Cerebellar nuclear complex (tissue), 1 donor: Measurements from ENCODE around the gene TPX2.

ENCODE experiments used
- DNase-seq, 2 experiments: peaks; one replicate each; lab custom pipeline; 2025; lab: John Stamatoyannopoulos, UW

Gene TPX2

DNA sequence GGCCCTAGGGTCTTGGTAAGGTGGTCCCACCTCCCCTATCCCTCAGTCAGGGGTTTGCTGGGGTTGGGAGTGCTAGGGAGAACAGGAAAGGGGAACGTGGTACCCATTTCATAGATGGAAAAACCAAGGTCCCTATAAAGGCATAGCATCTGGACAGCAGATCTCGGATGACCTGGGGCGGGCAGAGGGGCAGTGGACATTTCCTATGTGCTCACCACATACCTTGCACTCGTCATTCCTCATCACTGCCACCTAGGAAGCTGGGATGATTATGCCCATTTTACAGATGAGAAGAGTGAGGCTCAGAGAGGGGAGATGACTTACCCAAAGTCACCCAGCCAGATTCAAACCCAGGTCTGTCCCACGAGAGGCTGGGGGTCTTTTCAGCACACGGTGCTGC lies 92.1 kb downstream of the TPX2 start:
- DNase-seq, result no peak

DNA sequence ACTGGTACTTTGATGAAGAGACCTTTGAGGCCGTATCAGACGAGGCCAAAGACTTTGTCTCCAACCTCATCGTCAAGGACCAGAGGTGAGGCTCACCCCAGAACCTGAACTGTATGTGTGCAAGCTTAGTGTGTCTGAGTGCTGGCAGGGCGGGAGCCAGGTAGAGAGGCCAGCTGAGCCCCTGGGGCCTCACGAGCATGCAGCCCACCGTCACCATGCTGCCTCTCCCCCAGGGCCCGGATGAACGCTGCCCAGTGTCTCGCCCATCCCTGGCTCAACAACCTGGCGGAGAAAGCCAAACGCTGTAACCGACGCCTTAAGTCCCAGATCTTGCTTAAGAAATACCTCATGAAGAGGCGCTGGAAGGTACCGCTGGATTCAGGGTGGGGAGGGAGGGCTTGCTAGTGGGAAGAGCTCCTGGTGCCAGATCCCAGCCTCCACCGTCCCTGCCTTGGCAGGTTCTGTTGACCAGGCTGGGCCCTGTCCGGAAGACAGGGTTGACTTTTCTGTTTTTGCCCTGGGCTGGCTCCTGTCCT lies 92.7 kb downstream of the TPX2 start:
- no peak for DNase-seq

DNA sequence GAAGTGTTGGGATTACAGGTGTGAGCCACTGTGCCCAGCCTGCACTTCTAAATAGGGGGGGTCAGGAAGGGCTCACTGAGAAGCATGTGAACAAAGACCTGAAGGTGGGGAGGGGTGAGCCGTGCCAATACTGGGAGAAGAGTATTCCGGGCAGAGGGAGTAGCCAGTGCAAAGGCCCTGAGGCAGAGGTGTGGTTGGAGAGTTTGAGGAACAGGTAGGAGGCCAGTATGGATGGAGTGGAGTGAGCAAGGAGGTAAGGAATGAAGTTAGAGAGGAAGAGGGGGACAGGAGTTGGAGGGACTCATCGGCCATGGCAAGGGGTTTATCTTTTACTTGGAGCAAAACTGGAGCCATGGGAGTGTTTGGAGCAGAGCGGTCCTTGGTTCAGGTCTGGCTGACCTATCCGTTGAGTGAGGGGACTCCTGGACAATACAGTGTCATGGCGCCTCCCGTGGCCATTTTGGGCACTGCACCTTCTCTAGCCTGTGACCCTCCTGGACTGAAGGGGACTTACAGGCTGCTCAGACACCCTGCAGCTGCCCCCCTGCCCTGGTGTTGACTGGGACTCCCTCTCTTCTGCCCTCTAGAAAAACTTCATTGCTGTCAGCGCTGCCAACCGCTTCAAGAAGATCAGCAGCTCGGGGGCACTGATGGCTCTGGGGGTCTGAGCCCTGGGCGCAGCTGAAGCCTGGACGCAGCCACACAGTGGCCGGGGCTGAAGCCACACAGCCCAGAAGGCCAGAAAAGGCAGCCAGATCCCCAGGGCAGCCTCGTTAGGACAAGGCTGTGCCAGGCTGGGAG lies 94.2 kb downstream of the TPX2 start:
- no peak for DNase-seq

DNA sequence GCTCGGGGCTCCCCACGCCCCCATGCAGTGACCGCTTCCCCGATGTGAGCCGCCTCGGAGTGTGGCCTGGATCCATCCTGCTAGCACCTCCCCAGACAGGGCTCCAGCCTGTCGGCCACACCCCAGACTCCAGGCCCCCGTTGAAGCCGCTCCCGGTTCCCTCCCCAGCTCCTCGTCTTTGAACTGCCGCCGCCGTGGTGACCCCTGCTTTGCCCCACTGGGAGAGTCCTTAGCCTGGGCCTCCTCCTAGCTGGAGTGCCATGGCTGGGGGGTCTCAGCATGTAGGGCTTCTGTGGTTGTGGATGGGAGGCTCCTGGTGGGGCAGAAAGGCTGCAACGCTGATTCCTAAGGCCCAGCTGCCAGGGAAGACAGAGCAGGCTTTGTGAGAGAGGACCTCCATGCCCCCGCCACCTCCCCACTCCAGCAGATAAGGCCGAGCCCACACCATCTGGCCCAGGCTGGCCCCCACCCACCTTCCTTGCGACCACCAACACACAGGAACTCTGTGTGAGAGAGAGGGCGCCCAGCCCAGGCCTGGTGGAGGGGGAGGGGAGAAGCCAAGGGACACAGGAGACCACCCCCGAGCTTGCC lies 94.9 kb downstream of the TPX2 start:
- DNase-seq, result no peak

DNA sequence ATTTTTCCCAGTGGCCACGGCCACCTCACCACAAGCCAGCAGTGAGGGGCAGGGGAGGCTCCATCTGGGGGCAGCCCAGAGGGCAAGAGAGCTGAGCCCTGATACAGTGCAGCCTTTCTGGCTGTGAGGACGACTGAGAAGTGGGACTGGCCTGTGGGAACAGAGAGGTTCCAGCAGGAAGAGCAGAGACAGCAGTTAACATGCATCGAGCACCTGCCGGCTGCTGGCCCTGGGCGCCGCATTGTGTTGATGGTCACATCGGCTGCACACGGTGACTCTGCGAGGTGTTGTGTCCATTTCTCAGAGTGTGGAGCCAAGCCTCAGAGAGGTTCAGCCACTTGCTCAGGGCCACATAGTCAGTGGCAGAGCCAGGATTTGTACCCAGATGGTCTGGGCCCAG lies 96.5 kb downstream of the TPX2 start:
- DNase-seq, result no peak

DNA sequence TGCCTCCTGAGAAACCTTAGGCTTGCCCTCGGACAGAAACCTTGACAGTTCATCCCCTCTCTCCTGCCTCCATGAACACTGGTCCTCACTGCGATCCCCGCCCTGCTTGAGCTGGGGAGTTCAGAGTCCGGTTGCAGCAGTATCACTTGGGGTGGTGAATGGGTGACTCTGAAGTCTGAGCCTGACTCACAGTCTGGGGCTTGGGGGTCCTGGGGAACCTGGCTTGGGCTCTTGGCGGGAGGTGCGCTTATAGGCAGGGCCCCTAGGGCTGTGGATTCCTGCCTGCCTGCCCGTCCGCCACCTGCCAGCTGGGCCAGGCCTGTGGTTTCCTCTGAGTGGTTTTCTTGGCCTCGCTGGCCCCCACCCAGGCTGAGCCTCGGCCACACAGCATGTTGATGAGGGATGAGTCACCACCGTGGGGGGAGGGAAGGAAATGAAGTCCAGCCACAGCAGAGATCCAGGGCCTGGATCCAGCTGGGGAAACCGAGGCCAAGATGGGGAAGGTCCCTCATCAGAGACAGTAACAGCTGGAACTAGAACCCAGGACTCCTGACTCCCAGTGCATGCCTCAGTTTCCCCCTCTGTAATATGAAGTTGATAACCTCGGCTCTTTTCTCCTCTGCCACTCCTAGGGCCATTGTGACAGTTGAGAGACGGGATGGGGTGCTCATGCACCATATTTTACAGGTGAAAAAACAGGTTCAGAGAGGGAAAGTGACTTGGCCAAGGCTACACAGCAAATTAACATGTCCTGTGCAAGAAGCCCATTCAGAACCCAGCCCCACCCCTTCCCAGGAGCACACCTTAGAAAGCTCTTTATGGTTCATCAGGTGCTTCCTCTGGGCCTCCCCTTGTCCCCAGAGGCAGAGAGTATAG lies 97.1 kb downstream of the TPX2 start:
- DNase-seq, result no peak

DNA sequence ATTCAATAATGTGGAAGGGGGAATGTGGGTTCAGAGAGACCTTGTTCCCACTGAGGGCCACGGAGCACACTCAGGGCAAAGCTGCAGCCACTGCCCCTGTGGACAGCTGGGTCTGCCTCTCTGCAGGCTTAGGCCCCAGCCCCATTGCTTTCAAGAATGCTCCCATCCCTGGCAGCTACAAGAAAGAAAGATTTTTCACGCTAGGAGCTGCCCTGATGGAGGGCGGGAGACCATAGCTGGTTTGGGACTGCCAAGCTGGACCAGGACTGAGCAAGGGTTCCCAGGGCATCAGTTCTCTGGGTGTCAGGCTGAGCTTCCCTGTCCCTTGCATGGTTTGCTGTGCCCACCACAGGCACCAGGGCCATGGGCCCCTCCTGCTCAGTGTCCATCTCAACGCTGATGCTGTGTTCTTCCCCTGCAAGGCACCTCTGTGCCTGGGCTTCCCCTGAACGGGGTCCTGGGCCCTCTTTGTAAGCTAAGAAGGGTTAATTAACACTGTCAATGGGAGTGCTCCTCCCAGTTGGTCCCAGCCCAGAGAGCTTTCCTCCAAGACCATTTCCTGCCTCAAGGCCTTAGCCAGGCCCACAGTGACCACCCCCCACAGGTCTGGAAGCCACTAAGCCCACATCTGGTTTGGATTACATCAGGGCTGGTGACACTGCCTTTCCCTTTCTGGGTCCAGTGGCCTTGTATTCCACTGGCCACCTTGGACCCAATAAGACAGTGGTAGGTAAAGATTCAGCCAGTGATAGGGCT lies 97.9 kb downstream of the TPX2 start:
- no peak for DNase-seq

DNA sequence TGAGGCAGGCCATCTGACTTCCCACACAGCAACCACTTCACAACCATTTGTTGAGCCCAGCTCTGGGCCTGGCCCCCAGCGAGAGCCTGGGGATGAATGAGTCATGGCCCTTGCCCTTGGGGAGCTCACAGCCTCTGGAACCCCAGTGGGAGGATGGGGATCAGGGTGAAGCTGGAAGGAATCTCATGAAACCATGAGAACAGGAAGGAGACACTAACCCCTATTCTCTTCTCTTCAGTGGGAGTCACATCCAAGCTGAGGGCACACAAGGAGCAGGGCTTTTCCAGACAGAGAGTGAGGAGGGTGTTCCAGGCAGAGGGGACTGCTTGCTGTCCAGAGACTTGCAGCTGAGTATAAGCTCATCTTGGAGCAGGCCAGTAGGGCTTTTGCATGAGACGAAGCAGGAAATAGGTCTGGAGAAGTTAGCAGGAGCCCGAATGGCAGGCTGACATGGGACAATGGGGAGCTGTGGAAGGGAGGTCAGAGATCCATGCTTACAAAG lies 98.9 kb downstream of the TPX2 start:
- no peak for DNase-seq

DNA sequence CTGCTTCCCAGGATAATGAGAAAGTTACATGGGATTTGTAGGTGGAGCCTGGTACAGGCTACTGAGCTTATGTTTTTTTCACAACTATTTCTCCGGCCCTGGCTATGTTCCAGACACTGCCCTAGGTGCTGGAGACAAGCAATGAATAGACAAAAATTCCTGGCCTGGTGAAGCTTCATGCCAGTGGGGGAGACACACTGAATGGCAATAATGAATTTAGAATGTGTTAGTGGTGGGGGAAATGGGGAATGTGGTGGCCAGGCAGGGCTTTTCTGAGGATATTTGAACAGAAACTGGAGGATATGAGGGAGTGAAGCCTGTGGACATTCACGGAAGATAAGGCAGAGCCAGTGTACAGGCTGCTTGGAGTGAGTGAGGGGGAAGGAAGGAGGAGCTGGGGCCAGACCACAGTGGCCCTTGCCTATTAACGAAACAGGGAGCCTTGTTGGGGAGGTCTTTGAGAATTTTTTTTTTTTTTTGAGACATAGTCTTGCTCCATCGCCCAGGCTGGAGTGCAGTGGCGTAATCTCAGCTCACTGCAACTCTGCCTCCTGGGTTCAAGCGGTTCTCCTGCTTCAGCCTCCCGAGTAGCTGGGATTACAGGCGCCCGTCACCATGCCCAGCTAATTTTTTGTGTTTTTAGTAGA lies 99.7 kb downstream of the TPX2 start:
- DNase-seq, result no peak

DNA sequence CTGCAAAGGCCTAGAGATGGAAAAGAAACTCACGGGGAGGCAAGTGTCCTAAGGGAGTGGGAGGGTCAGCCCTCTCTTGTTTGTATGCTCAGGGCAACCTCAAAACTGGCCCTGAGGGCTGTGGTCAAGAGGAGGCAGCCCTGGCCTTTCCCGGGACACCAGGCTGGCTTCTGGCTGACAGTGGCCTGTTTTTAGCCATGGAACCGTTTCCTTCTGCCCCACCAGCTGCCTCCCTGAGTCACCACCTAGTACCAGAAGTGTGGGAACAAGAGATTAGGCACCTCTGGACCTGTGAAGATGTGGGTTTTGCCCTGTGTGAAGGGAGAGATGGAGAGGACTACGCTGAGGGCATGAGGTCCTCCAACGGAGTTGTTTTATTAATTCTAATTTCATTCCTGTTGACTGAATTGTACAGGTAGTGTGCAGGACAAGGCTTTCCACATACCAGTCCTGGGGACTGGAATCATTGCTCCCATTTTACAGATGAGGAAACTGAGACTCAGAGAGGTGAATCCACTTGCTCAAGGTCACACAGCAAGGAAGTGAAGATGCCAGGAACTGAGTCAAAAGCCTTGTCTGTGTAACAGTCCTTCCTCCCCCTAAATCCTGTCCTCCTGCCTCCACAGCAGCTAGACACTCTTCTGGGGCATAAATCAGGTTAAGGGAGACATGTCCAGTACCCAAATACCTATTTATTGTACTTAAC lies 100.8 kb downstream of the TPX2 start:
- DNase-seq, result no peak

DNA sequence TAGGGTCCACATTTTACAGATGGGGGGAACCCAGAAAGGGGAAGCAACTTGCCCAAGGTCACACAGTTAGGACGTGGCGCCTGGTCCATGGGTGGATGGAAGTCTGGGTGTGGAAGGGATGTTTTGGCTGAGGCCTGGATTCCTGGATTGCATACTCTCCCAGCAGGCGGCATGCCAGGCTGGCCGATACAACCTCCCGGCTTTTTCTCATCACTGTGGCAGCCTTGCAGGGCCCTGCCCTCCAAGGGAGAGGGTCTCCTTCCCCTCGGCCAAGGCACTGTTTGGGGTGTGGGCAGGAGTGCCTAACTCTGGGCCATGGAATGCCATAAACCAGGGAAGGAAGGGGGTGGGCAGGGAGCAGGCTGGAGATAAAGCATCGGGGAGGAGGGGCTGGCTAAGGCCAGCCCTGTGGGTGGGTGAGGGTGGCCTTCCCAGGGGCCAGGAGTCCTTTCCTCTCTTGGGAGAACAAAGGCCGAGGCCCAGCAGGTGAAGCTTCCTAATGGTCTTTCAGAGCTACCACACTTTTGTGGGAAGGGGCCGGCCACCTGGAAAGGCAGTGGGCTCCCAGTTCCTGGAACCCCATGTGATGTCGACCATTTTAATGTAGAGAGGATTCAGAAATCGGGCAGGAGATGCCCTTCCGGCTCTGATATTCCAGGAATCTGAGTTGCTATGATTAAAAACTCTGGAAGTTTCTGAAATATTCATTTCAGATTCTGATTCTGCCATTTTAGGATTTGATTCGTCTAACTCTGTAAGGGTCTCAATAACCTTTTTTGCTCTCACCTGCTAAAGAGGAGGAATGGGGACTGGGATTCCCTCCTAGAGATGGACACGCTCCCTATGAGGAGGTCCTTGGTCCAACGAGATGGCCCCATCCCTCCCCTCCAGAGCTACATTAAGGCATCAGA lies 102.1 kb downstream of the TPX2 start:
- DNase-seq, result no peak

DNA sequence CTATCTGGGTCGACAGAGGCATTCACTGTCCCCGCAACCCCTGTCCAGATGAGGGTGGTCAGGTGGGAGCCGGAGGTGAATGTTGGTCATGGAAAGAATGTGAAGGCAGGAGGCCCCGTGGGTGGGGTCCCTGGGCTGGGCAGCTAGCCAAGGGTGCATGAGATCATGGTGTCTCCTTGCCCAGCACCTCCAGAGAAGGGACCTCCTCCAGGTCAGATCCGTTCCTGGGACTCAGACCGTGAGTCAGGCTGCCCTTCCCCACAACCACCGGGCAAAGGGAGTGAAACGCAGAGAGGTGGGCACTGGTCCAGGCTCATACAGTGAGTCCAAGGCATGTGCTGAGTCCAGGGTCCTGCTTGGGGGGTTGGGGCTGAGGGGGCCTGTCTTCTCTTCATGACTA lies 102.8 kb downstream of the TPX2 start:
- DNase-seq, result no peak

DNA sequence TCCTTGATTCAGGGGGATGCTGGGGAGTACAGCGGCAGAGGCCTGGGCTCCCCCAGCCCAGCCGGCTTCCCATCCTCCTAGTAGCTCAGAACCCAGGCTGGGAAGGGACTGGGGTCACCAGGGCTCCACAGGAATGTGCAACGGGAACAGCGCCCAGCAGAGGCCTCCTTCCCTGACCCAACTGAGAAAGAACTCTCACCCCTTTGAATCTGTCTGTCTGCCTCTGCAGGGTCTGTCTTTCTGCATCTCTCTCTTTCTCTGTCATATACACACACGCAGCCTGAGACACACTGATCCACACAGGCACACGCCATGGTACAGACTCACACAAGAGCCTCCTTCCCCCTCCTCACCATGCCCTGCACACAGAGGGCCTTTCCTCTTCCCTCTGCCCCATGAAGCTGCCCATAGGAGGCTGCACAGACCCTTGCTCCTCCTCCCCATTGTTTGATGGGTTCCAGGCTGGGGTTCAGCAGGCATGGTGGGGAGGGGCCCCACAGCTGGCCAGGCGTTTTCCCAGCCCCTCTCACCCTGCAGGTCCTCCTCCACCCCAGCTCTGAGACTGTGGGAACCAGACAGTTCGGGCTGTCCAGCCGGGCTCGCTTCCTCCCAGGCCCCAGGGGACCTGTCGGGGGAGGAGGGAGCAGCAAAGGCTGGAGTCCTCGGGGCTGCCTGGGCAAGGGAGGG lies 103.5 kb downstream of the TPX2 start:
- DNase-seq, result no peak

DNA sequence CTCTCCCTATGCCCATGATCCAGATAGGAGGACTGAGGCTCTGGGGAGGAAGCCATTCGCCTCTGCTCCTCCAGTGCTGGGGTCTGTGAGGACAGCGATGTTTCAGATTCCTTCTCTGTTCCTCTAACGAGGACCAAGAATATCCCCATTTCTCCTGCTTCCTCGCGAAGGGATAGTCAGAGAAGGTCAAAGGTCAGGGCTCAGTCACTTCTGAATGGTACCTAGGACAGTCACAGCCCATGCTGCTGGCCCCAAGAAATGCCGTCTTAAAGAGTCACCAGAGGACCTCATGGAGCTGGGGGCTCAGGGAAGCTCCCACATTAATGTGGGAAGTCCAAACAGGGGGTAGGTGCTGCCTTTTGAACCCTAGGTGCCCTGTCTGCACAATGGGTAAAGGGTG lies 104.2 kb downstream of the TPX2 start:
- DNase-seq, result no peak

DNA sequence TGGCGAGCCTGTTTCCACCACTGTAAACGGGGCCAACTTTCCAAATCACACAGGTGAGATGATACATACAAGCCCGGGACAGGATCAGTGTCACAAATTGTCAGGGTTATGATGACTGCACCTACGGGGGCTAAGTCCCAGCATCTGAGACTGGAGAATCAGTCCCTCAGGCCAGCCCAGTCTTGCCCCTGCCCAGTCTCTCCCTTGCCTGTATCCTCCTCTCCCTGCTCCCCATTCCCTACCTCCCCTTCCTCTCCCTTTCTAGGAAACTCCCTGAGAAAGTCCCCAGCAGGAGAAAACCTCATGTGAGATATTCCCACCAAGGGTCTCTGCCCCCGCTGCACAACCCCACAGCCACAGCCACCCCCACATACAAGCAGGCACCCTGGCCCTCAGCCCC lies 104.8 kb downstream of the TPX2 start:
- no peak for DNase-seq

DNA sequence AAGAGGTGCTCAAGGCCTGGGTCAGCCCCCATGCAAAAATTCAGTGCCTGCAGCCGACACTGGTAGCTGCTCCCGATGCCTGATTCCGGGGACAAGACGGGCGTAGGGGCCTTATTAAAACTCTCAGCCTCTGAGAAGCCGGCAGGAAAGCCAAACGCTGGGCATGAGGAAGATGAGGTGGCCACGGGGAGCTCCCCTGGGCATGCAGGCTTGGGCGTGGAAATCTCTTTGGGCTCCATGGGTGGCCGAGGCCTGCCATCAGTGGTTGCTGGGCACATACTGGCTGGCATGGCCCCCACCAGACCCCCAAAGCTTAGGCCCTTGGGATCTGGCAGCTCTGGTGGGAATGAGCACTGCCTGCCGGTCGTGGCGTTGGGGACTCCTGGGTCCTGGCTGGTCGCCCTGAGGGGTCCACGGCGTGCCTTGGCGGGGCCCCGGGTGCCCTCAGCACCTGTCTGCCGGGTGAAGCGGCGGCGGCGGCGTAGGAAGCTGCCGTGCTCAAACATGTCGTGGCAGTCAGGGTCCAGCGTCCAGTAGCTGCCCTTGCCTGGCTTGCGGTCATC lies 105.7 kb downstream of the TPX2 start:
- DNase-seq, result no peak

DNA sequence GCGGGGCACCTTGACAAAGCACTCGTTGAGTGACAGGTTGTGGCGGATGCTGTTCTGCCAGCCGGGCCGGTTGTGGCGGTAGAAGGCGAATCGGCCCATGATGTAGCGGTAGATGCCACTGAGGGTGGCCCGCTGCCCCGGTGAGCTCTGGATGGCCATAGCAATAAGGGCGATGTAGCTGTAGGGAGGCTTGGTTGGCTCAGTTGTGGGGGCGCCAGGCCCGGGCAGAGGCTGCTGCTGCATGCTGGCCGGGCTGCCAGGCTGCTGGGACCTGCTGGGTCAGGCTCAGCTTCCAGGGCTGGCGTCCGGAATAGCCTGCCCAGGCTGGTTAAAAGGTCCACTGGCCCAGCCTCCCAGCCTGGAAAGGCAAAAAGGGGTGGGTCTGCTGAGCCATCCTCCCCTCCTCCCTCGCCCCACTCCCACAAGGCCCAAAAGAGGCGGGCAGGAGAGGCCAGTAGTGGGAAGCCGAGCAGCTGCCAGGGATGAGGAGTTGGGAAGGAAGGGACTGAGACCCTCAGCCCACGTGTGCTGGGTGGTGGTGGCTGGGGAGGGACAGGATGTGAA lies 106.3 kb downstream of the TPX2 start, which contains the start of gene FOXS1:
TSS of gene FOXS1 (minus strand) at position 305 of the 564 bp plus-strand sequence. CDS start at position 243, 62 bp downstream.
- DNase-seq, result peak in 1 of 2 experiments; percentile 4

DNA sequence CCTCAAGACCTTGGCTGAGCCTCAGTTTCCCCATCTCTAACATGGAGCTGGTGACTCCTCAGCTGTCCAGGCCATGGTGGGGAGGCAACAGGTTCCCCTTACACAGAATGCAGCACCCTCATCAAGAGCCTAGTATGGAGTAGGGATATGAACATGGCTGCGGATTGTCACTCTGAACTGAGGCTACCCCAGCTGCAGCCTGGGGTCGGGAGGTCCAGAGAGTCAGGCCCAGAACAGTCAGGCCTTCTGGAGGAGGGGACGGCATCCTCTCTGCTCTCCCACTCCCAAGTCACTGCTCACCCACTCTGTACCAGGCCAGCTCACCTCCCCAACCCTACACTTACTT lies 107.7 kb downstream of the TPX2 start:
- DNase-seq, result no peak
